Superior temporal gyrus (tissue), 1 donor: ENCODE measurements around the gene INPP4A.
"Not testable (repeated sequence)": the region's sequence is repeated elsewhere in the genome, so short reads cannot be mapped to it uniquely, and the experiment has no call there.

Experiments
- DNase-seq: peaks from one replicate; pipeline ENCODE4 v3.0.0-alpha.2; 2016; ENCODE audit errors: extremely low spot score

INPP4A gene

DNA sequence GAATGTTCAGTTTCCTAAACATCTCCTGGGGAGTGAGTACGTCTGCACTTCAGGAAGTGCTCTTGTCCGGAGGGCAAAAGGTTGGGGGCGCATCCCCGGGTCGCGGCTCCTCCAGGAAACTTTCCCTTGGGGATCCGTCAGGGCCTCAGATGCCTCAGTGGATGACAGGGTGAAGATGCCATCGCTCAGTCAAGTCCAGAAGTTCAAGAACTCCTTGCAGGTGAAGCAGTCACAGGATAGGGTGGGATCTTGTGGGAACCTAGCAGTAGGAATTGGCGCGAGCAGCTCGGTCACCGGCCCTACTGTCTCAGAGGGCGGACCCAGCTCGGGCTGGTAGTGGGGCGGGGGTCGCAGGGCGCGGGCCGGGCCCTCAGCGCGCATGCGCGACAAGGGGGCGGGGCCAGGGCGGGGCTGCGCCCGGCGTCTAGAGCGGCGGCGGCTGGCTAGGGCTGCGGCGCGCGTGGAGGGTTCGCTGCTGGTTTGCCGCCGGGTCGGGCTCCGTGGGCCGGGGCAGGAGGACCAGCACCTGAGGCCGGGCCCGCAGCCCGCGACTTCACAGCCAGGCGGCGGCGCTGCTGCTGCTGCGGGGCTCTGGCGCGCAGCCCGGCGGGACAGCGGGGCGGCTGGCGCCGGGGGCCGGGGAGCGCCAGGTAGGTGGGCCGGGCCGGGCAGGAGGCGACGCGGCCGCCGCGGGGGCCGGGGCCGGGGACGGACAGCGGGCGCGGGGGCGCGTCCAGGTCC lies at the start of gene INPP4A:
INPP4A (plus strand) TSS at position 423 of the 741 bp plus-strand sequence. CDS start 75,191 bp downstream, outside the sequence.
- DNase-seq, result peak; percentile 59

DNA sequence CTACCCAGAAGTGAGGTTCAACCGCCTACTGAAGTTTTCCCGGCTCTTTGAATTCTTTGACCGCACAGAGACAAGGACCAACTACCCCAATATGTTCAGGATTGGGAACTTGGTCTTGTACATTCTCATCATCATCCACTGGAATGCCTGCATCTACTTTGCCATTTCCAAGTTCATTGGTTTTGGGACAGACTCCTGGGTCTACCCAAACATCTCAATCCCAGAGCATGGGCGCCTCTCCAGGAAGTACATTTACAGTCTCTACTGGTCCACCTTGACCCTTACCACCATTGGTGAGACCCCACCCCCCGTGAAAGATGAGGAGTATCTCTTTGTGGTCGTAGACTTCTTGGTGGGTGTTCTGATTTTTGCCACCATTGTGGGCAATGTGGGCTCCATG lies 48.7 kb upstream of the INPP4A start:
- no peak for DNase-seq

DNA sequence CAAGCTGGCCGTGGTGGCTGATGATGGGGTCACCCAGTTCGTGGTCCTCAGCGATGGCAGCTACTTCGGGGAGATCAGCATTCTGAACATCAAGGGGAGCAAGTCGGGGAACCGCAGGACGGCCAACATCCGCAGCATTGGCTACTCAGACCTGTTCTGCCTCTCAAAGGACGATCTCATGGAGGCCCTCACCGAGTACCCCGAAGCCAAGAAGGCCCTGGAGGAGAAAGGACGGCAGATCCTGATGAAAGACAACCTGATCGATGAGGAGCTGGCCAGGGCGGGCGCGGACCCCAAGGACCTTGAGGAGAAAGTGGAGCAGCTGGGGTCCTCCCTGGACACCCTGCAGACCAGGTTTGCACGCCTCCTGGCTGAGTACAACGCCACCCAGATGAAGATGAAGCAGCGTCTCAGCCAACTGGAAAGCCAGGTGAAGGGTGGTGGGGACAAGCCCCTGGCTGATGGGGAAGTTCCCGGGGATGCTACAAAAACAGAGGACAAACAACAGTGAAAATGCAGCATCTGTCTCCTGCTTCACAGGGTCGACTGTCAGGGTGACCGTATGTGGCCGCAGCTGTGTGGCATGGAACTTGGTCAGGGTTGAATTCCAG lies 47.8 kb upstream of the INPP4A start:
- DNase-seq, result no peak

DNA sequence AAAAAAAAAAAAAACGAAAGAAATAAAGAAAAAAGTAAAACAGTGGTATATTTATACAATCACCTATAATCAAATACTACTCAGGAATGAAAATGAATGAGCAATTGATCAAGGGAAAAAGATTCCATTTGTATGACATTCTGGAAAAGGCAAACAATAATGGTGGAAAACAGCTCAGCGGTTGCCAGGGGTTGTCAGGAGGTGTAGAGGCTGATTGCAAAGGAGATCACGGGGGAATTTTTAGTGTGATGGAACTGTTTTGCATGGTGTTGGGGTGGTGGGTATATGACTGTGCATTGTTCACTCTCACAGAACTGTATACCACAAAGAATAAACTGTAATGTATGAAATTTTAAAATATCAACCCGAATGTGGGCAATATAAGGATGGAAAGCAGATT lies 45.5 kb upstream of the INPP4A start:
- DNase-seq, result no peak

DNA sequence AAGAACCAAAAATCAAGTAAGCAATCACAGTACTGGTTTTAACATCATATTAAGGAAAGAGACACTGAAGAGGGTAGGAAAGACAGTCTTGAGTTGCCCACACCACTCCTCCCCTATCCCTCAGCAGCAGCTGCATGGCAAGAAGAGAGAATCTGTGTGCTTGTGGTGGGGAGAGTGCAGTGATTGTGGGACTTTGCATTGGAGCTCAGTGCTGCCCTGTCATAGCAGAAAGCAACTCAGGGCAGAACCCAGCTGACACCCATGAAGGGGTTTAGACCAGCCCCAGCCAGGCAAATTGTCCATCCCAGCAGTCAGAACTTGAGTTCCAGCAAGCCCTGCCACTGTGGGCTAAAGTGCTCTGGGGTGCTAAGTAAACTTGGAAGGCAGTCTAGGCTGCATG lies 40.8 kb upstream of the INPP4A start:
- no peak for DNase-seq

DNA sequence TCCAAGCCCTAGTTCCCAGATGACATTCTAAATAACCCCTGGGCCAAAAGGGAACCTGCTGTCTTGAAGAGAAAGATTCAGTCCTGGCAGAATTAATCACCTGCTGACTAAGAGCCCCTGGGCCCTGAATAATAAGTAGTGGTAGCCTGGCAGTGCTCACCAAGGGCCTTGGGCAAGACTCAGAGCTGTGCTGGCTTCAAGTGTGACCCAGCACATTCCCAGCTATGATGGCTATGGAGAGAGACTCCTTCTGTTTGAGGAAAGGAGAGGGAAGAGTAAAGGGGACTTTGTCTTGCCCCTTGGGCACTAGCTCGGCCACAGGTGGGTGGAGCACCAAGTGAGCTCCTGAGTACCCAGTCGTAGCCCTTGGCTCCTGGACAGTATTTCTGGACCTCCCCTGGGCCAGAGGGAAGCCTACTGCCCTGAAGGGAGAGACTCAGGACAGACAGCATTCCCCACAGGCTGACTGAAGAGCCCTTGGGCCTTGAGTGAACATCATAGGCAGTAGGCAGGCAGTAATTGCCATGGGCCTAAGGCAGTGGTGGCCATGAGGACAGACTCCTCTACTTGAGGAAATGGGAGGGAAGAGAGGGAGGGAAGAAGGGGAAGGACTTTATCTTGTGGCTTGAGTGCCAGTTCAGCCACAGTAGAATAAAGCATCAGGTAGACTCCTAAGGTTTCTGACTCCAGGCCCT lies 40.0 kb upstream of the INPP4A start:
- no peak for DNase-seq

DNA sequence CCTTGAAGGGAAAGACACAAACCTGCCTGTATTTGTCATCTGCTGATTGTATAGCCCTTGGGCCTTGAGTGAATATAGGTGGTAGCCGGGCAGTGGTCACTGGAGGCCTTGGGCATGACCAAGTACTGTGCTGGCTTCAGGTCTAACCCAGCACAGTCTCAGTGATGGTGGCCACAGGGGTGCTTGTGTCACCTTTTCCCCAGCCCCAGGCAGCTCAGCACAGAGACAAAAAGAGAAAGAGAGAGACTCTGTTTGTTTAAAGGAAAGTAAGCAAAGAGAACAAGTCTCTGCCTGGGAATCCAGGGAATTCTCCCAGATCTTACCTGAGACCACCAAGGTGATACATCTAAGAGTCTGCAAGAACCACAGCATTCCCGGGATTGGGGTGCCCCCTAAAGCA lies 39.4 kb upstream of the INPP4A start:
- no peak for DNase-seq

DNA sequence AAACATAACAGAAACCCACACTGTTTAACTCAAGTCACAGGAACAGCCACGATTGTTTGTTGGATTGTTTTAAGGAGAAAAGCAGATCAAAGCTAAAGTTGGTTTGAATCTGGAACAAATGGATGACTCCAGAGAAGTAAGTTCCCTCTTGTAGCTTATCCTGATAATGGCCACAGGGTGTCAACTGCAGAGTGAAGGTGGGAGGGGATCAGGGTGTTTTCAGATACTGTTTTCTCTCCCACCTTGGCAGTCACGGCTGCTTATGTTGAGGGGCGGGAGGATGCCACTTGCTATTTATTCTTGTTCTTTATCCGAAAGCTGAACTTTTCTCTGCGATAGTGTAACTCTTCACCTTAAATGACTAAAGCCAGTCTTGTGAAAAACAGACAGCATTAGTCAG lies 36.5 kb upstream of the INPP4A start:
- no peak for DNase-seq

DNA sequence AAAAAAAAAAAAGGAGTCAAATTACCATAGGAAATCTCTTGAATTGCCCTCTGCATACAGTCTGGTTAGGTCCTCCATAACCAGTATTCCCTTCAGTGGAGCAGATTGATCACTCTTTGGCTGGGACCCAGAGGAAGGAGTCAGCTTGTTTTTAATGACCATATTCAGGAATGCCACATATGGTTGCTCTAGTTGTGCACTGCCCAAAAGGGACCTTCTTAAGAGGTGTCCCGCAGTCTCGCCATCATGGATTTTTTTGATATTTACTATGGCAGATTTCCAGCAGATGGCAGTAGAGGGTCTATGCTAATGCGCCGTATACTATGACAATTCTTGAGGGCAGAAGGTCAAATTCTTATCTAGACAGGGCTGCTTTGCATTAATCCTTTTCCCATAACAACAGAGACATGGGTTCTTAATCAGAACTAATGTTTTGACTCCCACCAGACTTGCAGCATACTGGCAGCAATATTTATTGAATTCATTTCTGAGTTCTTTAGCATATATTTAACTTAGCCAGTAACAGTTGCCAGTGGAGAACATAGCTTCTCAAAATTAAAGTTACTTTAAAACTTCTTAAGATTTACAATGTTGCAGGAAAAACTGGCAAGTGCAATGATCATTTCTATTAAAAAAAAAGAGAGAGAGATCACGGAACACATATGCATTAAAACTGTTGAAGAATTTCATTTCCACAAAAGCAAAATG lies 31.8 kb upstream of the INPP4A start:
- DNase-seq, result peak; percentile 85

DNA sequence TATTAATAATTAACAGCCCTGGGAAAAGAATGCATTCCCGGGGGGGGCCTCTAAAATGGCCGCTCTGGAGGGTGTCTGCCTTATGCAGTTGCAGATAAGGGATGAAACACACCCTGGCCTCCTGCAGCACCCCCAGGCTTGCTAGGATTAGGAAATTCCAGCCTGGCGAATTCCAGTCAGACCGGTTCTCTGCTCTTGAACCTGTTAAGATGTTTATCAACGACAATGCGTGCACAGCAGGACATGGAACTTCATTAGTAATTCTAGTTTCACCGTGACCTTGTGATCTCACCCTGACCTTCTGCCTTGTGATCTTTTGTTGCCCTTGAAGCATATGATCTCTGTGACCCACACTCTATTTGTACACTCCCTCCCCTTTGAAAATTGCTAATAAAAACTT lies 30.4 kb upstream of the INPP4A start:
- not testable (repeated sequence) for DNase-seq

DNA sequence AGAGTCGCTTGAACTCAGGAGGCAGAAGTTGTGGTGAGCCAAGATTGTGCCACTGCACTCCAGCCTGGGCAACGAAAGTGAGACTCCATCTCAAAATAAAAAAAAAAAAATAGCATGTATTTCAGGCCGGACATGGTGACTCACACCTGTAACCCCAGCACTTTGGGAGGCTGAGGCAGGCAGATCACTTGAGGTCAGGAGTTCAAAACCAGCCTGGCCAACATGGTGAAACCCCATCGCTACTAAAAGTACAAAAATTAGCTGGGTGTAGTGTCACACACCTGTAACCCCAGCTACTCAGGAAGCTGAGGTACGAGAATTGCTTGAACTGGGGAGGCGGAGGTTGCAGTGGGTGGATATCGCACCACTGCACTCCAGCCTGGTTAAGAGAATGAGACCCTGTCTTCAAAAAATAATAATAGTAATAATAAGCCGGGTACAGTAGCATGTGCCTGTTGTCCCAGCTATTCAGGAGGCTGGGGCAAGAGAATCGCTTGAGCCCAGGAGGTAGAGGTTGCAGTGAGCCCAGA lies 28.9 kb upstream of the INPP4A start:
- DNase-seq, result not testable (repeated sequence)

DNA sequence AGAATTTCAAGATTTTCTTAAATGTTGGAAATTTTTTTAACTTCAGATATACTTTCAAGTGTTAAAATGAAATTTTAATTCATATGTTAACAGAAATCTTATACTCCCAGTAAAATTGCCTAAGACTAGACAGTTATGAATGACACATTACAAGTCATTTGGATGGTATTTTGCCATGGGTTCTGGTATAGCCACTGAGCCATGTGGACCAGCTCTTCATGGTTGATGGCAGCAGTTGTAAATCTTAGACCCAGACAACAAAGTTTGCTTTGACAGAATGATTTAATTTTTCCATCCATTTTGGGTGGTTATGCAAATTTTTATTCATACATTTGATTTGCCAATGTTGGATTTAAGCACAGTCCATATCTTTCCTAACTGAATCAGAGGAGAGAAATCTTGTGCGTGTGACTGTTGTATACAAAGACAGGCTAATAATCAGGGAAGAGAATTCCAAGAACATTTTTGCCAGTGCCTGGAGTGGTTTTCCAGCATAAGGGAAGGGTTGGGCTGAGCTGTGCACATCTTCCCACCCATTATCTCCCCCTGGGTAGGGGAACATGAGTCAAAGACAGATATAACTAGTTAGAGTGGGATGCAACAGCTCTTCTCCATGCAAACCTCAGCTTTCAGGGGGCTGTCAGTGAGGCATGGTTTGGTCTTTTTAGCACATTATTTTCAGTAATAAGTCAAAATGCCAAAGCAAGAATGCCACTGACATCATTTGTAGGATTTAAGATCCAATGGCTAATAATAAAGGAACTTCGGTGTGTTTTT lies 28.1 kb upstream of the INPP4A start:
- no peak for DNase-seq

DNA sequence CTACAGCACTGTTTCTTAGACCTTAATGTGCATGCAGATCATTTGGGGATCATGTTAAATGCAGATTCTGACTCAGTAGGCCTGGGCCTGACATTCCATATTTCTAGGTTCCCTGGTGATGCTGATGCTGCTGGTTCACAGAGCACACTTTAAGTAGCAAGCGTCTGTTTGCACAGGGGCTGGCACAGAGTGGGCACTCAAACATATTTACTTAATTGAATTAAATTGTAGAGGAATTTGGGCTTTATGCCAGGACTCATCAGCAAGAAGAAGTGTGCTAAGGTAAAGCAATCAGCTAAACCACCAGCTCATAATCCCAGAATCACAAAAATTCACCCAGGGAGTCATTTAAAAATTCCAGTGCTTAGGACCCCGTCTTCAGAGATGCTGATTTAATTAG lies 25.1 kb upstream of the INPP4A start:
- DNase-seq, result no peak

DNA sequence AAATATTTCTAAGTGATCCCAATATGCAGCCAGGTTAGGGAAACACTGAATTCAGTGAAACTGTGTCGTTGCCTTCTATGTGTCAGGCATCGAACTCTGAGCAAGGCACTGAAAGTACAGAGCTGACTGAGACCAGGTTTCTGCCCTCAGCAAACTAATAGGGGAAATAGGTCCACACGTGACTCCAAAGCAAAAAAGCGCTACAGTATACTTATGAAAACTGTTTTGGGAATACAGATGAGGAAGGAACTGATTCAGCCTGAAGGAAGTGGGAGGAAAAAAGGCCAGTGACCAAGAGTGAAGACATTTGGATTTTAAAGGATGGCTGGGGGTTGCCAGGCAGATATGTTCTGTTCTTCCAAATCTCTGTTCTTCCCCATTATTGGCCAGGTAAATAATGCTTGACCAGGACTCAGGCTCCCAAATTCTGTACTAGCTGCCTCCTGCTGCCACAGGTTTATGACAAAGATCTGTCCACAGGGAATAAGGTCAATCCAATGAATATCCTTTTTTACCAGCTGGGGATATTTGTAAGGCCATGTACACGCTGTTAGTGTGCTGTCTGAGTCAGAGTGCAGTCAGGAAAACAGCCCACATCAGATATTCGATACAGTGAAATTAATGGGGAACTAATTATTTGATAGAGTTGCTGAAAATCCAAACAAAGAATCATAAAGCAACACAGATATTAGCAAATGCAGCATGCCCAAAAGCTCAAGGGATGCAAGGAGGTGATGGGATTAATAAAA lies 24.5 kb upstream of the INPP4A start:
- DNase-seq, result no peak

DNA sequence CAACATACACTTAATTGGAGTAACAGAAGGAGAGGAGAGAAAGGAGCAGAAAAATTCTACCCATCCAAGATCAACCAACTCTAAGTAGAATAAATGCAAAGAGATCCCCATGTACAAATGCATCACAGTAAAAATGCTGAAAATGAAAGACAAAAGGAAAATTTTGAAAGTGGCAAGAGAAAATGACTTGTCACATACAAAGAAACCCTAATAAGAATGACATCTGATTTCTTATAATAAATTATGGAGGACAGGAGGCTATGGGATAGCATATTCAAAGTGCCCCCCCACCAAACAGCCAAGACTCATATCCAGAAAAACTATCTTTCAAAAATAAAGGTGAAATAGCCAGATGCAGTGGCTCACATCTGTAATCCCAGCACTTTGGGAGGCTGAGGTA lies 22.2 kb upstream of the INPP4A start:
- no peak for DNase-seq

DNA sequence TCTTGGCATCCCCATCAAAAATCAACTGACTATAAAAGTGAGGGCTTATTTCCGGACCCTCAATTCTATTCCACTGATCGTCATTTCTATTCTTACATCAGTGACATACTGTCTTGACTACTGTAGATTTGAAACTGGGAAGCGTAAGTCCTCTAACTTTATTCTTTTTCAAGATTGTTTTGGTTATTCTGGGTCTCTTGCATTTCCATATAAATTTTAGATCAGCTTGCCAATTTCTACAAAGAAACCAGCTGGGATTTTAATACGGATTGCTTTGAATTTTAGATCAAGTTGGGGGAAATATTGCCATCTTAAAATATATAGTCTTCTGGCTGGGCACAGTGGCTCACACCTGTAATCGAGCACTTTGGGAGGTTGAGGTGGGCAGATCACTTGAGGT lies 17.9 kb upstream of the INPP4A start:
- DNase-seq, result no peak

DNA sequence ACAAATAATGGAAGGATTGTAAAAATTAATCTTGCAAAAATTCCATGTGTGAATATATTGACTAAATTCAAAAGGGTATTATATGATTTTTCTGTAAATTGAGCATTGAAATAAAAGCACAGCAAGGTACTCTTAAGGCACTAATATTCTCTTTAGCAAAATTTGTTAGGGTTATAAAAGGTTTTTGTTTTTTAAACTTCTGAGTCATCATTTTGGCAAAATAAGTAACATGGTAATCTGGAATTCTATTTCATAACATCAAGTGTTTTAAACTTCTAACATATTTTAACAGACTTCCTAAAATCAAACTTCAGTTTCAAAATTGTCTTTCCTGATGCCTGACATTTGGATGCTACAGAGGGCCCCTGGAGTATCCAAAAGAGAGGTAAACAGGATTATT lies 12.5 kb upstream of the INPP4A start:
- DNase-seq, result no peak

DNA sequence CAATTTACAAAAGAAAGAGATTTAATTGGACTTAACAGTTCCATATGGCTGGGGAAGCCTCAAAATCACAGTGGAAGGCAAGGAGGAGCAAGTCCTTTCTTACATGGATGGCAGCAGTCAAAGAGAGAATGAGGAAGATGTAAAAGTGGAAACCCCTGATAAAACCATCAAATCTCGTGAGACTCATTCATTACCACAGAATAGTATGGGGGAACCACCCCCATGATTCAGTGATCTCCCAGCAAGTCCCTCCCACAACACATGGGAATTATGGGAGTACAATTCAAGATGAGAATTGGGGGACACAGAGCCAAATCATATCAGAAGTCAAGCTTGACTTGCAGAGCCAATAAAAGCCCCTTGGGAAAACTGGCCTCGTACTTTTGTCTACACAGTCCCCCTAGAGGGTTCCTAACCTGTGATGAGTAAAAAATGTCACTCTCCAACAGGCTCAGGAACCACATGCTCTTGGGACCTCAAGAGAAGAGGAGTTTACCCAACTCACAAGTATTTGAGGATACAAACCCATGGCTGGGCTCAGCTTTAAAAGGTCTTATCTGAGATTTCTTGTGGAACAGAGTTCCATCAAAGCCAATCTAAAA lies 11.2 kb upstream of the INPP4A start:
- DNase-seq, result no peak

DNA sequence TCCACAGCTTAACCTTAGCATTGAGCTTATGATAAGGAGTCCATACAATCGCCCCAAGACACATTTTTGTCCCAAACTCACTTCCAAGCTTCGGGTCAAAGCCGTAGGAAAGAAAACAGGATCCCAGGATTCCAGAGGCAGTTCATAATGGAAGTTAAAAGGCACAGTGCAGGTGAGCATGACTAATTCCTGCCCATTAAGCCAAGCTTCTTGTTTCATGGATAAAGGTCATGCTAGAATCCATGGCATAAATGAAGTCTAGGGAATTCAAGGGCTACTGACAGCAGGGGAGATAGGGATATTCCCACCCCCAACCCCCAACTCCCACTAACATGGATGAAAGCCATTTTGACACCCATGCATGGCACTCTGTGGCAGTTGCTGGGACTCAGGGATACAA lies 10.2 kb upstream of the INPP4A start:
- DNase-seq, result no peak

DNA sequence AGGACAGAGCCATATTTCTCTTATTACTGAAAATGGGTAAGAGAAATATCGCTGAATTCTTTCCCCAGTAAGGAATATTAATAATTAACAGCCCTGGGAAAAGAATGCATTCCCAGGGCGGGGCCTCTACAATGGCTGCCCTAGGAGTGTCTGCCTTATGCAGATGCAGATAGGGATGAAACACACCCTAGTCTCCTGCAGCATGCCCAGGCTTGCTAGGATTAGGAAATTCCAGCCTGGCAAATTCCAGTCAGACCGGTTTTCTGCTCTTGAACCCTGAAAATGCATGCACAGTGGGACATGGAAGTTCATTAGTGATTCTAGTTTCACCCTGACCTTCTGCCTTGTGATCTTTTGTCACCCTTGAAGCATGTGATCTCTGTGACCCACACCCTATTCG lies 9.0 kb upstream of the INPP4A start:
- DNase-seq, result not testable (repeated sequence)
